Cardiac muscle cell (in vitro differentiated cells and primary cell): ENCODE measurements around the gene GARIN1A. TPM values are rescaled to one million over a fixed set of nuclear protein-coding genes. Genes with fewer than 3 reads are reported as not detected.
"Not testable (repeated sequence)": the region's sequence is repeated elsewhere in the genome, so short reads cannot be mapped to it uniquely, and the experiment has no call there.

Experiments
- DNase-seq, 2 donors: peaks; one replicate each; pipeline versions ENCODE4 v3.0.0 to v3.0.0-alpha.2; 2010 to 2017; ENCODE audit warnings: low read depth in 1 of 2, low spot score in 1 of 2
- H3K27ac ChIP-seq: fragments of 200-600 bp; sonication (generic); 2 replicates; pipeline ENCODE4 v1.5.1; 2016
- H3K27me3 ChIP-seq: fragments of 200-600 bp; sonication (generic); 2 replicates; pipeline ENCODE4 v1.6.0; 2016; ENCODE audit warnings: control low read depth
- H3K36me3 ChIP-seq: fragments of 200-600 bp; sonication (generic); 2 replicates; pipeline ENCODE4 v1.5.1; 2016; ENCODE audit warnings: control low read depth
- H3K4me1 ChIP-seq: fragments of 200-600 bp; sonication (generic); 2 replicates; pipeline ENCODE4 v1.8.1; 2017; ENCODE audit warnings: low read depth, mild to moderate bottlenecking, mixed run types
- H3K4me3 ChIP-seq: fragments of 200-600 bp; sonication (generic); 2 replicates; pipeline ENCODE4 v1.5.1; 2016; ENCODE audit warnings: mild to moderate bottlenecking
- H3K9me3 ChIP-seq: fragments of 200-600 bp; sonication (generic); 2 replicates; pipeline ENCODE4 v1.5.1; 2017; ENCODE audit warnings: low read depth, mild to moderate bottlenecking, control low read depth
- CTCF ChIP-seq: IDR thresholded peaks from 2 replicates; pipeline ENCODE4 v1.5.1; 2012; ENCODE audit warnings: low read depth, mild to moderate bottlenecking, low read length
- polyA plus RNA-seq: library from polyadenylated mRNA; unstranded; fragments of >200 nt; fragmentation: Nextera tagmentation; extraction: Ambion mirVana; gene quantifications from 2 replicates; pipeline ENCODE4 v1.2.1, GENCODE V29; 2016
- total RNA-seq: library from RNA; depleted of rRNA; stranded (reverse); fragments of >200 nt; gene quantifications from 2 replicates; pipeline ENCODE4 v1.2.3, GENCODE V29; 2016

Gene GARIN1A
- total and polyA plus RNA-seq, 2 experiments from 2014 or later = 0.45 to 0.83 TPM

GRCh38 chr7:128672927-128673517, 930 bp downstream of the GARIN1A start:
- H3K36me3 ChIP-seq = peaks cover 3% of the 10 kb centered on the region
- H3K27ac ChIP-seq = no peak overlapping the region
- H3K27me3 ChIP-seq = no peaks in the 10 kb centered on the region
- no peak overlapping the region for H3K4me3 ChIP-seq
- no peaks in the 10 kb centered on the region for H3K9me3 ChIP-seq
- DNase-seq = peak; percentile 37 to 63
- no peaks in the 10 kb centered on the region for H3K4me1 ChIP-seq
- peak; percentile 66 for TF ChIP-seq CTCF

- DNase-seq = no peak
- Histone ChIP-seq H3K4me3 (no peak overlapping the region), H3K27ac (no peak overlapping the region), H3K4me1 (no peaks in the 10 kb centered on the region), H3K36me3 (peaks cover 3% of the 10 kb centered on the region), H3K9me3 (no peaks in the 10 kb centered on the region), H3K27me3 (no peaks in the 10 kb centered on the region)
- TF ChIP-seq CTCF = no peak
Measured at GRCh38 chr7:128673571-128673970, 1.5 kb downstream of the GARIN1A start.

GRCh38 chr7:128676665-128677064, 4.6 kb downstream of the GARIN1A start:
- H3K27me3 ChIP-seq = no peaks in the 10 kb centered on the region
- DNase-seq = no peak
- TF ChIP-seq CTCF = no peak
- H3K4me1 ChIP-seq = no peaks in the 10 kb centered on the region
- no peaks in the 10 kb centered on the region for H3K9me3 ChIP-seq
- H3K36me3 ChIP-seq = no peaks in the 10 kb centered on the region
- no peak overlapping the region for H3K27ac ChIP-seq
- no peak overlapping the region for H3K4me3 ChIP-seq

- H3K36me3 ChIP-seq = peaks cover 2% of the 10 kb centered on the region
- no peaks in the 10 kb centered on the region for H3K9me3 ChIP-seq
- no peak overlapping the region for H3K4me3 ChIP-seq
- no peaks in the 10 kb centered on the region for H3K4me1 ChIP-seq
- H3K27me3 ChIP-seq = no peaks in the 10 kb centered on the region
- DNase-seq = no peak
- no peak overlapping the region for H3K27ac ChIP-seq
- TF ChIP-seq CTCF = no peak
Measured at GRCh38 chr7:128679920-128680319, 7.8 kb downstream of the GARIN1A start.

- no peaks in the 10 kb centered on the region for H3K4me1 ChIP-seq
- no peak overlapping the region for H3K4me3 ChIP-seq
- H3K27ac ChIP-seq = no peak overlapping the region
- DNase-seq = no peak
- no peaks in the 10 kb centered on the region for H3K27me3 ChIP-seq
- no peak for TF ChIP-seq CTCF
- peaks cover 2% of the 10 kb centered on the region for H3K36me3 ChIP-seq
- H3K9me3 ChIP-seq = no peaks in the 10 kb centered on the region
Measured at GRCh38 chr7:128681794-128682537, 9.9 kb downstream of the GARIN1A start.

GRCh38 chr7:128683270-128683669, 11.2 kb downstream of the GARIN1A start:
- DNase-seq, H3K9me3 ChIP-seq, H3K4me1 ChIP-seq, H3K27ac ChIP-seq, H3K27me3 ChIP-seq, H3K36me3 ChIP-seq, H3K4me3 ChIP-seq: not testable (repeated sequence)

- H3K4me1 ChIP-seq, H3K9me3 ChIP-seq, DNase-seq, H3K27me3 ChIP-seq, H3K4me3 ChIP-seq, H3K27ac ChIP-seq, H3K36me3 ChIP-seq: not testable (repeated sequence)
Measured at GRCh38 chr7:128683738-128684137, 11.6 kb downstream of the GARIN1A start.
